Stimulated activated effector memory CD8-positive, alpha-beta T cell treated with anti-CD3 and anti-CD28 coated beads, Interleukin-12 subunit alpha, Interleukin-12 subunit beta, amount 100 ng/mL, for 72 hours (primary cell): ENCODE measurements around the gene GIMAP6.

Experiments
- ATAC-seq: fragments of 150-1000 bp; cut with Tn5 transposase; 2 replicates; pipeline ENCODE4 v1.10.0; 2021
- DNase-seq, 2 donors: peaks; one replicate each; pipeline ENCODE4 v3.0.0; 2021 to 2022; ENCODE audit warnings: low spot score in 2 of 2
- H3K27ac Mint-ChIP-seq: one replicate; pipeline ENCODE4 v1.8.0; 2022; ENCODE audit warnings: mild to moderate bottlenecking, mixed read lengths
- H3K36me3 Mint-ChIP-seq: one replicate; pipeline ENCODE4 v1.8.0; 2022; ENCODE audit warnings: mild to moderate bottlenecking, mixed read lengths
- H3K4me1 Mint-ChIP-seq: one replicate; pipeline ENCODE4 v1.8.0; 2022; ENCODE audit warnings: mixed read lengths
- H3K4me3 Mint-ChIP-seq: one replicate; pipeline ENCODE4 v1.8.0; 2022; ENCODE audit warnings: mild to moderate bottlenecking, mixed read lengths
- H3K9me3 Mint-ChIP-seq: one replicate; pipeline ENCODE4 v1.8.0; 2022; ENCODE audit warnings: mixed read lengths

GIMAP6 gene

GRCh38 chr7:150660939-150661613 lies 28.9 kb upstream of the GIMAP6 start:
- H3K9me3 Mint-ChIP-seq: no peaks in the 10 kb centered on the region
- H3K27ac Mint-ChIP-seq: peak overlapping the region; percentile 3
- no peaks in the 10 kb centered on the region for H3K36me3 Mint-ChIP-seq
- DNase-seq: no peak
- H3K4me3 Mint-ChIP-seq: no peak overlapping the region
- no peak for ATAC-seq
- peaks cover 51% of the 10 kb centered on the region for H3K4me1 Mint-ChIP-seq

GRCh38 chr7:150657526-150657925 lies 25.3 kb upstream of the GIMAP6 start:
- ATAC-seq (no peak), DNase-seq (no peak)
- Mint-ChIP-seq H3K4me3 (no peak overlapping the region), H3K4me1 (peaks cover 25% of the 10 kb centered on the region), H3K27ac (no peak overlapping the region), H3K36me3 (no peaks in the 10 kb centered on the region), H3K9me3 (no peaks in the 10 kb centered on the region)

DNA sequence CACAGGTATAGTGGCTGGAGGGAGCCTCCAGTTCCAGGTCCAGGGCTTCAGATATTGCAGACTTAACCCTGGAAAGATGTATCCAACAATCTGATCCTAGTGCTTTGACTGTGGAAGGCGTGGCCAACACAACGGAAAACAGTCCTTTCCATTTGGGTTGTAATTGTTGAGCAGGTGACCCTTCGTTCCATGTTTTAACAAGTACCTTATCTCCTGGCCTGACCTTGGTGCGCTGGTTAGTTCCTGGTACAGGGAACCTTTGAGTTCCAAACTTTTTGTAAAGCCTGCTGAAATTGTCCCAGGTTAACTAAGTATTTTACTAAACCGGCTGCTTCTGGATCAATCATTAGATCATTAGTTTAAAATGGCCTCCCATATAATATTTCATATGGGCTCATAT lies 23.9 kb upstream of the GIMAP6 start:
- no peak overlapping the region for H3K4me3 Mint-ChIP-seq
- H3K36me3 Mint-ChIP-seq: no peaks in the 10 kb centered on the region
- H3K27ac Mint-ChIP-seq: no peak overlapping the region
- H3K4me1 Mint-ChIP-seq: peaks cover 13% of the 10 kb centered on the region
- no peak for ATAC-seq
- no peaks in the 10 kb centered on the region for H3K9me3 Mint-ChIP-seq
- no peak for DNase-seq

GRCh38 chr7:150654692-150655091 lies 22.5 kb upstream of the GIMAP6 start:
- ATAC-seq: no peak
- no peak for DNase-seq
- H3K36me3 Mint-ChIP-seq: no peaks in the 10 kb centered on the region

GRCh38 chr7:150649080-150649385 lies 16.8 kb upstream of the GIMAP6 start:
- no peaks in the 10 kb centered on the region for H3K36me3 Mint-ChIP-seq
- H3K9me3 Mint-ChIP-seq: peaks cover 5% of the 10 kb centered on the region

More at GRCh38 chr7:150654692-150655091, 22.5 kb upstream of the GIMAP6 start:
- no peak overlapping the region for H3K4me3 Mint-ChIP-seq
- peaks cover 8% of the 10 kb centered on the region for H3K4me1 Mint-ChIP-seq
- no peak overlapping the region for H3K27ac Mint-ChIP-seq
- no peaks in the 10 kb centered on the region for H3K9me3 Mint-ChIP-seq

DNA sequence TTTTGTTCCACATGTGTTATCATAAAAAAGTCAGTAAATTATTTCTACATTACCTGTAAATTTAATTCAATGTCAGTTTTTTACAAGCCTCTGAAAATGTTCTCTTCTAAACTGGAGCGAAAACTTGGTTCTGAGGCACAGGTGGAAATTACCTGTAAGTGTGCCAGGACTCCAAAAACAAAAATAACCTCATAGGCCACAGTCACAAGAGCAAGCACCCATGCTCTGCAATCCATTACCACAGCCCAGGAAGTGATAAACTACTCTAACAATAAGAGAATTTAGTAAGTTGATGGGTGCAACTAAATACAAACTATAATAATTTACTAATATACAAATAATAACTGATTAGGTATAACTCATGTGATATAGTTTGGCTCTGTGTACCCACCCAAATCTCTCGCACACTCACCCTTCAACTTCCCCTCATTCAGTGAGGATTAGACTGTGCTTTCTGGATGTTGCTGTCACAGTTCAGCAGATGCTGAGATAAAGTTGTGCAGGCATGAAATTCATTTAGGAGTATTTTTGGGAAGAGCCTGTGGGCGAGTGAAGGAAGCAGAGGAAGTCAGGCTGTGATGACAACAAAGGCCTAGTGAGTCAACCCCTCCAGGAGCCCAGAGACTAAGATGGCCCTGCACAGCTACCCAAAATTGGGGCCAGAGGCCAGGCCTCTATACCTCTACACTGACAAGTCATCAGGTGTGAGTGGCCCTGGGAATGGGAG lies 16.3 kb upstream of the GIMAP6 start:
- no peak overlapping the region for H3K4me3 Mint-ChIP-seq
- DNase-seq: no peak
- peak overlapping the region; percentile 60 for H3K27ac Mint-ChIP-seq
- H3K4me1 Mint-ChIP-seq: peaks cover 14% of the 10 kb centered on the region
- ATAC-seq: no peak
- H3K36me3 Mint-ChIP-seq: no peaks in the 10 kb centered on the region
- peaks cover 5% of the 10 kb centered on the region for H3K9me3 Mint-ChIP-seq

More at GRCh38 chr7:150649080-150649385, 16.8 kb upstream of the GIMAP6 start:
- ATAC-seq (no peak), DNase-seq (no peak)
- Mint-ChIP-seq H3K4me3 (no peak overlapping the region), H3K4me1 (peaks cover 20% of the 10 kb centered on the region), H3K27ac (peak overlapping the region; percentile 60)

- ATAC-seq (no peak), DNase-seq (no peak)
- H3K4me3 Mint-ChIP-seq: no peak overlapping the region
- no peak overlapping the region for H3K27ac Mint-ChIP-seq
- H3K9me3 Mint-ChIP-seq: peaks cover 7% of the 10 kb centered on the region
- H3K4me1 Mint-ChIP-seq: peaks cover 19% of the 10 kb centered on the region
- no peaks in the 10 kb centered on the region for H3K36me3 Mint-ChIP-seq
Measured at GRCh38 chr7:150645259-150646020, 13.3 kb upstream of the GIMAP6 start.

GRCh38 chr7:150642926-150643325 lies 10.7 kb upstream of the GIMAP6 start:
- ATAC-seq: no peak

DNA sequence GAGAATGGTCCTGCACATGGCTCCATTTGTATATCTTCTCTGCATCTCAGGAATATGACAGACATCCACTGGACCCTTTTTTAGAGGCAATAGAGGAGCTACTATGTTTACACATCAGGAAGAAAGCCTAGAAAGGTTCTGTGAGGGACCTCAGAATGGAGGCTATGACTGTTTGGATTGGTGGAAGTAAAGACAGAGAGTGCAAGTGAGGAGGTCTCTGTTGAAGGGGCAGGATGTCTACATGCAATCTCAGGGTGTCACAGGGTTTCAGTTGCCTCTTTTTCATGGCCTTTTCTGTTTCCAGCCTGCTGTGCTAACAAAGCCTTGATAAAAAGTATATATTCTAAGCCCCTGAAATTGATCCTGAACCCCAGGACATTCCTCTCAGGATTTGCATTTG lies 9.7 kb upstream of the GIMAP6 start:
- peaks cover 21% of the 10 kb centered on the region for H3K9me3 Mint-ChIP-seq
- H3K27ac Mint-ChIP-seq: no peak overlapping the region
- H3K36me3 Mint-ChIP-seq: no peaks in the 10 kb centered on the region
- peaks cover 20% of the 10 kb centered on the region for H3K4me1 Mint-ChIP-seq
- H3K4me3 Mint-ChIP-seq: no peak overlapping the region
- ATAC-seq (no peak), DNase-seq (no peak)

More at GRCh38 chr7:150642926-150643325, 10.7 kb upstream of the GIMAP6 start:
- Mint-ChIP-seq H3K4me1 (peaks cover 12% of the 10 kb centered on the region), H3K27ac (no peak overlapping the region), H3K36me3 (no peaks in the 10 kb centered on the region), H3K4me3 (no peak overlapping the region), H3K9me3 (peaks cover 18% of the 10 kb centered on the region)
- no peak for DNase-seq

DNA sequence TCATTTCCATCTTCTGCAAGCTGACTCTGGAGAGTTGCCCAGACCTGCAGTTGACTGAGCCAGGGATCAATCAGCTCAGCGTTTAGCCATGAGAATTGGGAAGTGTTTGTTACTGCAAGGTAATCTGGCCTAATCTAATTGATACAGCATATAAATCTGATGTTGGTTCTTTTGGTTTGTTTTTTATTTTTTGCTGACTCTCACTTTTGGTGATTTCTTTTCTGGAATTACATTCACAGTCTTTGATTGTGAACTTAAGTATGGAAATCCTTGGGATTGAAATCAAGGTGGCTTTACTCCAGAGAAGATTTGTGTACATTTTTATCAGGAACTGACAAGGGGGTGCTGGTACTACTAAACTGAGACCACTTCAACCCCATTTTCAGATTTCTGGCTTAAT lies 1.7 kb upstream of the GIMAP6 start:
- H3K4me3 Mint-ChIP-seq: peak overlapping the region; percentile 88
- ATAC-seq (no peak), DNase-seq (no peak)
- H3K4me1 Mint-ChIP-seq: peaks cover 56% of the 10 kb centered on the region
- peaks cover 28% of the 10 kb centered on the region for H3K36me3 Mint-ChIP-seq
- peak overlapping the region; percentile 86 for H3K27ac Mint-ChIP-seq
- H3K9me3 Mint-ChIP-seq: peaks cover 13% of the 10 kb centered on the region

DNA sequence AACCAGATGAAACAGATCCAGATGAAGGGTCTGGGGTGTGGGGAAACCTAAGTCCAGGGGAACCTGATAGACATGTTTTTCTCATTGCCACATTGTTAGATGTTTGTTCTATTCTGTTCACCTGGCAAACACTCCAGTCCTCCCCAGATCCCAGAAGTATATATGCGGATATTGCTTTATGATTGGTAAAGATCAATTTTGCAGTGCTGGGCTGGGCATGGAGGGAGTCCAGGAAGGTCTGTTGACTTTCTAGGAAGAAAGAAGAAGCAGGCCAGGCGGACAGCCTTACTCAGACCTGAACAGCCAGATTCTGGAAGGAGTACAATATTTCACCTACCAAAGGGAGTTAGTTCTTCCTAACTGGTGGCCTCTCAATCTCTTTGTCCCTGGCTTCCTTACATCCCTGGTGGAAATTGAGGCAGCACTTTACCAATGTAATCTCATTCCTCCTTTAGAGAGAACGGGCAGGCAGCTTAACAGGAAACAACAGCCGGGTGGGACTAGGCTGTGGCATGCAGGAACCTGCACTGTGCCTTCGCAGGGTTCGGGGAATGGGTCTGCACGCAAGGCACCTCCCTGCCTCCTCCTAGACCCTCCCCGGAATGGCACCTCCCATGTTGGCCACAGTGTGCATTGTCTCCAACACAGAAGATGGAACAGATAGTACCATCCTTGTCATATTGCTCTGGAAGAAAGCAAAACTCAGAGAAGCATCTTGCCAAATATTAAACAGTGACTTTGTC lies 930 bp downstream of the GIMAP6 start:
- DNase-seq (peak in 1 of 2 donors; percentile 64), ATAC-seq (peak; percentile 80)
- Mint-ChIP-seq H3K9me3 (no peaks in the 10 kb centered on the region), H3K27ac (peak overlapping the region; percentile 94), H3K36me3 (peaks cover 54% of the 10 kb centered on the region), H3K4me1 (peaks cover 69% of the 10 kb centered on the region), H3K4me3 (peak overlapping the region; percentile 88)

- DNase-seq (no peak), ATAC-seq (no peak)
- Mint-ChIP-seq H3K4me3 (peak overlapping the region; percentile 33), H3K4me1 (peaks cover 67% of the 10 kb centered on the region), H3K9me3 (no peaks in the 10 kb centered on the region), H3K36me3 (peaks cover 64% of the 10 kb centered on the region), H3K27ac (peak overlapping the region; percentile 94)
Measured at GRCh38 chr7:150629347-150629746, 2.8 kb downstream of the GIMAP6 start.

- peaks cover 67% of the 10 kb centered on the region for H3K4me1 Mint-ChIP-seq
- H3K9me3 Mint-ChIP-seq: no peaks in the 10 kb centered on the region
- peak overlapping the region; percentile 60 for H3K27ac Mint-ChIP-seq
- peaks cover 64% of the 10 kb centered on the region for H3K36me3 Mint-ChIP-seq
- no peak overlapping the region for H3K4me3 Mint-ChIP-seq
- DNase-seq: no peak
- ATAC-seq: no peak
Measured at GRCh38 chr7:150627959-150628358, 4.2 kb downstream of the GIMAP6 start.

GRCh38 chr7:150626696-150627095 lies 5.5 kb downstream of the GIMAP6 start:
- H3K4me1 Mint-ChIP-seq: peaks cover 60% of the 10 kb centered on the region
- no peak for DNase-seq
- H3K4me3 Mint-ChIP-seq: no peak overlapping the region
- peaks cover 62% of the 10 kb centered on the region for H3K36me3 Mint-ChIP-seq
- H3K9me3 Mint-ChIP-seq: no peaks in the 10 kb centered on the region
- H3K27ac Mint-ChIP-seq: peak overlapping the region; percentile 66
- ATAC-seq: no peak

- ATAC-seq (peak; percentile 77), DNase-seq (peak in 1 of 2 donors; percentile 56)
- H3K9me3 Mint-ChIP-seq: no peaks in the 10 kb centered on the region
- H3K27ac Mint-ChIP-seq: peak overlapping the region; percentile 60
- H3K4me1 Mint-ChIP-seq: peaks cover 44% of the 10 kb centered on the region
- peak overlapping the region; percentile 24 for H3K4me3 Mint-ChIP-seq
- H3K36me3 Mint-ChIP-seq: peaks cover 11% of the 10 kb centered on the region
Measured at GRCh38 chr7:150621376-150621775, 10.8 kb downstream of the GIMAP6 start.
